Measurements from ENCODE around the gene TMEM120A.

DNA sequence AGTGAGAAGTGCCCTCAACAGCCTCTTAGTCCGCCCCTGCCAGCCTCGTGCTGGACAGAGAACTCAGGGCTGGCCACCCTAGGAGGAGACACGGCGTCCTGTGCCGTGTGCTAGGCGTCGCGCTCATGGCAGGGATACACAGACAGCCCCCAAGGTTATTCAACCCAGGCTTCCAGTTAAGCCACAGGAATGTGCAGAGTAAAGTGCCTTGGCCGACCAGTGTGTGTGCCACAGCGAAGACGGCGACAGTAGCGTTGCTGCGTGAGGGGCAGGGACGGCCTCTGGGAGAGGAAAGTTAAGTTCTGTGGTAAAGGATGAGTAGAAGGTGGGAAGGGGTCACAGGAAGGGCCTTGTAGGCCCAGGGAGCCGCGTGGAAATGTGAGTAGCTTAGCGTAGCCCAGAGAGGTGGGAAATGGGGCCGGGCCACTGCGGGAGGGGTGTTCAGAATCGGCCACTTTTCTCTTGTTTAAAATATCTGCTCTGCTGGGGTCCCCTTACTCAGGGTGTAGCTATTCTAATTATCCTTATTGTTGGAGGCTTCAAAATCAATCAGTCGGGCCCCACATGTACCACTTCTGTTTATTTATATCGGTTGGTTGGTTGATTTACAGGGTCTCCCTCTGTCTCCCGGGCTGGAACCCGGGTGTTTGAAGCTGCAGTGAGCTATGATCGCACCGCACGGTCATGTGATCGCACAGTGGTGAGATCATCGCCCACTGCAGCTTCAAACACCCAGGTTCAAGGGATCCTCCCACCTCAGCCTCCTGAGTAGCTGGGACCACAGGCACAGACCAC, 24.5 kb downstream of the TMEM120A start:
- no peak for TF ChIP-seq POLR2A (IDR thresholded peaks at IDR 0.05)
- TF ChIP-seq, protein P1, sequence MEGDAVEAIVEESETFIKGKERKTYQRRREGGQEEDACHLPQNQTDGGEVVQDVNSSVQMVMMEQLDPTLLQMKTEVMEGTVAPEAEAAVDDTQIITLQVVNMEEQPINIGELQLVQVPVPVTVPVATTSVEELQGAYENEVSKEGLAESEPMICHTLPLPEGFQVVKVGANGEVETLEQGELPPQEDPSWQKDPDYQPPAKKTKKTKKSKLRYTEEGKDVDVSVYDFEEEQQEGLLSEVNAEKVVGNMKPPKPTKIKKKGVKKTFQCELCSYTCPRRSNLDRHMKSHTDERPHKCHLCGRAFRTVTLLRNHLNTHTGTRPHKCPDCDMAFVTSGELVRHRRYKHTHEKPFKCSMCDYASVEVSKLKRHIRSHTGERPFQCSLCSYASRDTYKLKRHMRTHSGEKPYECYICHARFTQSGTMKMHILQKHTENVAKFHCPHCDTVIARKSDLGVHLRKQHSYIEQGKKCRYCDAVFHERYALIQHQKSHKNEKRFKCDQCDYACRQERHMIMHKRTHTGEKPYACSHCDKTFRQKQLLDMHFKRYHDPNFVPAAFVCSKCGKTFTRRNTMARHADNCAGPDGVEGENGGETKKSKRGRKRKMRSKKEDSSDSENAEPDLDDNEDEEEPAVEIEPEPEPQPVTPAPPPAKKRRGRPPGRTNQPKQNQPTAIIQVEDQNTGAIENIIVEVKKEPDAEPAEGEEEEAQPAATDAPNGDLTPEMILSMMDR (IDR thresholded peaks at IDR 0.05): no peak

Measured in esophagus squamous epithelium (tissue), 4 donors.